HG03521 (cell line): ENCODE data around the gene ARIH2.

Source experiments
- ATAC-seq: cut with Tn5 transposase; IDR thresholded peaks from one replicate; pipeline ENCODE4 v1.9.1; 2021; ENCODE audit warnings: mild to moderate bottlenecking, moderate library complexity; ENCODE audit not compliant: unreplicated experiment

Gene ARIH2

DNA sequence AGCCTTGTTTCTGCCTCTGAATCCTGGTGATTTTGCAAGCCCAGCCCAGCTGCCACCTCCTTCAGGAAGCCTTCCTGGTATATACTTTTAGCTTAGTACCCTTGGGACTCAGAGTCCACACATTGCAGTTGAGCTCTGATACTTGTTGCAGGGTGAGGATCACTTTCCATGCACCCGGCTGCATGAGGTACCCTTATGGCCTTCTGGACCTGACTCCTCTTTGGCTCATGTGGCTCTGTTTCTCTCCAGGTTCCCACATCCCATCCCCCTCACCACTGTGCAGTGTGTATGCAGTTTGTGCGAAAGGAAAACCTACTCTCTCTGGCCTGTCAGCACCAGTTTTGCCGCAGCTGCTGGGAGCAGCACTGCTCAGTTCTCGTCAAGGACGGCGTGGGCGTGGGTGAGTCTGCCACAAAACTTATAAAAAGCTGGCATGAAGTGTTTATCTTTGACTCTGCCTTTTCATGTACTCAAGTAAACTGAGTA, 48.3 kb downstream of the ARIH2 start:
- no peak for ATAC-seq

DNA sequence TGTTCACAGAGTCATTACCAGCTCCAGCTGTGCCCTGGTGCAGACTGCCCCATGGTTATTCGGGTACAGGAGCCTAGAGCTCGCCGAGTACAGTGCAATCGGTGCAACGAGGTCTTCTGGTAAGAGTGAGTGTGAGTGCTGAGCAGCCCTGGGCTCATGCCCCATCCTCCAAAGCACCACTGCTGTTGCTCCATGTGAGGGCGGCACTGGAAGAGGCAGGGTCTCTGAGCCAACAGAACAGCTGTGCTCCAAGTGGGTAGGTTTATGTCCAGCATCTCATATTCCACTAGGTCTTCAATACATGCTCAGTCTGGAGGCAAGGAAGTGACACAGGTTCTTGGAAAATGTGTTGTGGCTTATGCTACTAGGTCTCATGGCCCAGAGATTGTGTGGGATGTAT, 51.9 kb downstream of the ARIH2 start:
- no peak for ATAC-seq

DNA sequence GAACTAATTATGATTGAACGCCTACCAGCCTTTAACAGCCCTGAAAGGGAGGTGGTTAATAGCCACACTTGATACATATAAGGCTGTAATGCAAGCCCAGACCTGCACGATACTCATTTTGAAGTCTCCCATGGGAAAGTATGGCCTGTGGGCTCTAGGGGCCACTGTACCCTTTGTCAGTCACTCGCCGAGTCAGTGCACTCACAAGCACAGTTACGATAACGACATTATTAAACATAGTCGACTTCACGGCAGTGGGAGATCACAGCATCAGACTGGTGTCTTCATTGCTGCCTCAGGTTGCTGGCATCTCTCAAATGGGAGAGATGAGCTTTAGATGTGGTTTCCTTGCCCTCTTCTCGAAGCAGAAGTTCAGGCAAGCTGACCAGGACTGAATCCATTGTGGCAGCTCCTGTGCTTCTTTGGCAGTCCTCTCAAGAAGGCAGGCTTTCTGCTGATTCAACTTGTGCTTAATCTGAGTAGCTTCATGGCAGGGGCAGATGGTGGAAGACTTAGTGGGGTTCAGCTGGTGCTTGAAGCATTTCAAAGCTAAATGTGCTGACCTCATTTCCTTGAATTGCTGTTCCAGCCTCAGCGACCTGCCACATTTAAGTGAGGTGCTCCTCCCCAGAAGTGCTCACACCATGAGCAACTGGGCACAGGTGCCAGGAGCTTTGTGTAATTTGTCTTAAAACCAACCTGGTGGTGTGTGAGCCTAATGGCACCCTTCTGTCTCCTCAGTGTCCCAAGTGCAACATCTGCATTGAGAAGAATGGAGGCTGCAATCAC, 55.6 kb downstream of the ARIH2 start:
- ATAC-seq: no peak

DNA sequence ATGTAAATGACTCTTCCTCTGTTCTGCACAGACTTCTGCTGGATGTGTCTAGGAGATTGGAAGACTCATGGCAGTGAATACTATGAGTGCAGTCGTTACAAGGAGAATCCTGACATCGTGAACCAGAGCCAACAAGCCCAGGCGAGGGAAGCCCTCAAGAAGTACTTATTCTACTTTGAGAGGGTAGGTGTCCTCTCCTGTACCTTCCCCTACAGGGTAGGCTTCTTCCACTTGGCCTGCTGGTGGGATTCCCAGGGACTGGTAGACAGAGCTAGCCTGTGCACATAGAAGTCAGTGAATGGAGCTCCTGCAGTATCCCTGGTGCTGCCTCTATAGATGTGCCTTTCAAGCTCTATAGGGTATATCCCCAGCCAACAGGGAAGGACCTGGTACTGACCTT, 60.8 kb downstream of the ARIH2 start:
- ATAC-seq: no peak

DNA sequence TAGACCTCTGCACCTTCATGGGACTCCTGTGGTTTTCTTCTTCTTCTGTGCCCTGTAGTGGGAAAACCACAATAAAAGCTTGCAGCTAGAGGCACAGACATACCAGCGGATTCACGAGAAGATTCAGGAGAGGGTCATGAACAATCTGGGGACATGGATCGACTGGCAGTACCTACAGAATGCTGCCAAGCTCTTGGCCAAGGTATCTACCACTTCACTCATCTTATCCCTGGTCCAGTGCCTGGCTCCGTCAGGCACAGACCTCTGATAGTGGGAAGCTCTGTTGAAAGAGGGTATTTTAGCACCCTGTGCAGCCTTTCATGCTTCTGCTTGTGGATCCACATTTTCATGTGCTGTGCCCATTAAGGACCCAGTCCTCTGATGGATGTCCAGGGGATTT, 61.7 kb downstream of the ARIH2 start:
- no peak for ATAC-seq

DNA sequence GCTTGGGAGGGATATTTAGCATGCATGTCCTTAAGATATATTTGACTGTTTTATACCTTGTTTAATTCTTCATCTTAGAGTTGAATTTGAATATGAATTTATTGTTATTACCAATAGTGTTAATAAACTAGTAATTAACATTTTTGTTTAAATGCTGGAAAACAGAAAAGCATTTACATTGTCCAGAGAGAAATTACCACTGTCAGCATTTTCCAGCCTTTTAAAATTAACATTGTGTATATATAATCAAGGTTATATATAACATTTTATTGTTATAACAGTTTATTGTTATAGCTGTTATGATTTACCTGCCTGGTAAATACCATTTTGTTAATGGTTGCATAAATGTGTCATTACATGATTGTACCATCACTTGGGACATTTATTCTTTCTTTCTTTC, 63.4 kb downstream of the ARIH2 start:
- no peak for ATAC-seq

DNA sequence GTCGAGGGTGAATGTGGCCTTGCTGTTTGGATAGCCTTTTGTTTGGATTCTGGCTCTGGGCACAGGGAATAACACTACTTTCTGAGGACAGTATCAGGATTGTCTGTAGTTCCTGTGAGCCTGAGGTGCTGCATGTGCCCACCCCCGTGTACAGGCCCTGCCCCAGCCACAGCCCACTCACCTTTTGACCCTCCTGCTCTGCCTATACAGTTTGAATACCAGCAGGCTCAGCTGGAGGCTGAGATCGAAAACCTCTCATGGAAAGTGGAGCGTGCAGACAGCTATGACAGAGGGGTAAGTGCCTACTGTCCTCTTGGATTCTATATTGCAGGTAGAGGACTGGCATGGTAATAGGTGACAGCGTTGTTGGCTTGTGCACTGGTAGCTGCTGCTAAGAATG, 64.0 kb downstream of the ARIH2 start:
- no peak for ATAC-seq

DNA sequence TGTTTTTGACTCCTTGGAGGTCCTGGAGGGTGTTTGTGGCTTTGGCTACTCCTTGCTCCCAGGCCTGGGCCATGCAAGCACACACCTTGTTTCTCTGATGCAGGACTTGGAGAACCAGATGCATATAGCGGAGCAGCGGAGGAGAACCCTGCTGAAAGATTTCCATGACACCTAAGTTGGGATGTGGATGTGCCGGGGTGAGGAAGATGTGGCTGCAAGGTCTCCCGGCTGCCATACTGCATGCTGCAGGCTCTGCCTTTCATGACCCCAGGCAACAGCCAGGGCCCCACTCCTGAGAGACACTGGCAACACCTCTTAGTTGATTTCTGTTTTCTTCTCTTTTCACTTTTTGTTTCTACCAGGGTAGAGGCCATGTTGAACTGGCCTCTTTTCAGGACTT, 64.5 kb downstream of the ARIH2 start:
- ATAC-seq: no peak

DNA sequence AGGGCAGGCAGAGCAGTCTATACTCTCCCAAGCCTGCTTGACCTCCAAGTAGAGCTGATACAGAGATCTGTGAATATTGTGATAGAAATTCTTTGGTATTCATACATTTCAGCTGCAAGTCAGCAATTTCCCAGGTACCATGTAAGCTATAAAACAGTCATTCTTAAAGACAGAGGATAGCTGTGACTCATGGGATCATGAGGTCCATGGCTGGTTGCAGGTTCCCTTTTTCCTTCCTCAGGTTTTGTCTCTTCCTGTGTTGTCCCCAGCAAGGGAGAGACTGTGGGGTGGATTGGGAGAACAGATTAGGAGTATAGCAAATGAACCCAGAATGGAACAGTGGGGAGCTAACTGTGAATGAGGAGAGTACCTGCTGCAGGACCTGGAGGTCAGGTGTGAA, 66.0 kb downstream of the ARIH2 start:
- ATAC-seq: no peak

DNA sequence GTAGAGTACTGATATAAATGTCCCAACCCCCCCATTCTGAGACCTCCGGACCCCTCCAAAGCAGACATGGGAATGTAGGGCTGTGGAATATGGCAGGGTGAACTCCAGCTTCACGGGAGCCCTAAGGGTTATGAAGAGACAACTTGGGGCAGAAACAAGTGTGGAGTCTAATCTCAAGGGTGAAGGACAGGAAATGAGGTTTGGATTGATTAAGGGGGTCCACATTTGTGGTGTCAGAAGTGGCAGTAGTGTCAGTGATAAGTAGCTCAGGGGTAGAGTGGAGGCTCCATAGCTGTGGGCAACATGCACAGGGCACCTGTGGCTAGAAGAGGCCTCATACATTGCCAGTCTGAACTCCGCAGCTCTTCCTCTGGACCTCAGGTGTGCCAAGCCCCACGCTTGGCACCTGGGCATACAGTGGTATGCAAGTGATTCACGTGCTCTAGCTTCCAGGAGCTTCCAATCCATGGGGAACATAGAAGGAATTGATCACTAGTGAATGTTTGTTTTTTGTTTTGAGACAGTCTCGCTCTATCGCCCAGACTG, 67.3 kb downstream of the ARIH2 start:
- no peak for ATAC-seq

DNA sequence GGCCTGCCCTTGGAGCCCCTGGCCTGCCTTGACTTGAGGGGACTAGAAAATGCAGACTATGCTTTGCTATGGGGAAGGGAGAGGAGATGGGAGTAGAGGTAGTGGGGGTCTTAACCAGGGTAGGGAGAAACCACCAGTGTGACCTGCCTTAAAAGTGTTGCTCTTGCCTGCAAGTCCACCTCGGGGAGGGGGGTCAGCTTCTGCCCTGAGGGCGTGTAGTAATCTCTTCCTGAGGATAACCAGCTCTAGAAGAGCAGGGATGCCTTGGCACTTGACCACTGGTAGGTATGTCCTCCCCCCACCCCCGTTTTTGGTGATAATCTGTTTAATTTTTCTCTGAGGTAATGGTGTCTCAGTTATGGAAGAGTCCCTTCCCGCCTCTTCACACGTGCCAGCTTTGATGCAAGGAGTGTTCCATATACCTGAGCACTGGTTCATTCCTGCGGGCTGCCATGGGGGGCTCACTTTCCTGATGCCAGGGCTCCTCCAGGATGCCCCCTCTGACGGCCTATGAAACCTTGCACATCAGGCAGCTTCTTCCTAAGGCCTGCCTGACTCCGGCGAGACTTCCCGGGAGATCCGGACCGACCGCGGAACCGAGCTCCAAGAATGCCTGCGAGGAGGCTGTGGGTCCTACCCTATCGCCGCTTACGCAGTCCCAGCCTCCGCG, 70.6 kb downstream of the ARIH2 start:
- ATAC-seq: no peak

DNA sequence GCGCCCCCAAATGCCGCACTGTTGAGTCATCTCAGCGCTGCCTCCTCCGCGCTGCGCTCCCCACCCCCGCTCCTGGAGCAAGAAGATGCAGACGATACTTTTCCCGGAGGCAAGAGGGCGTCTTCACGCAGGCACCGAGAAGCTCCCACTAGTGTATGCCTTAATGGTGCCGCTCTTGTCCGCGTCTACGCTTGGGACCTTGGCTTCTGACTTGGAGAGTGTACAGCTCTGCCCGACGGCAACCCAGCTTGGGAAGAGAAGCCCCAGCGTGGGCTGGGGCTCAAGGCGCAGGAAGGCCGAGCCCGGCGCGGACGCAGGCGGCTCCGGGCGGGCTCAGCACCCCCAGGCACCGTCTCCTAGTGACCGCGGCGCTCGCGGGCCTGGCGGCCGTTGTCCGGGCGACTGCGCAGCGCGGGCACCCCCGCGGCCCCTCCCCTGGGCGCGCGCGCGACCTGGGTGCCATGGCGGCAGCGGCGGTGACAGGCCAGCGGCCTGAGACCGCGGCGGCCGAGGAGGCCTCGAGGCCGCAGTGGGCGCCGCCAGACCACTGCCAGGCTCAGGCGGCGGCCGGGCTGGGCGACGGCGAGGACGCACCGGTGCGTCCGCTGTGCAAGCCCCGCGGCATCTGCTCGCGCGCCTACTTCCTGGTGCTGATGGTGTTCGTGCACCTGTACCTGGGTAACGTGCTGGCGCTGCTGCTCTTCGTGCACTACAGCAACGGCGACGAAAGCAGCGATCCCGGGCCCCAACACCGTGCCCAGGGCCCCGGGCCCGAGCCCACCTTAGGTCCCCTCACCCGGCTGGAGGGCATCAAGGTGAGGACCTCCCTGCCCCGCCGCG, 71.4 kb downstream of the ARIH2 start, which contains the start of gene P4HTM:
Gene P4HTM (plus strand): TSS at position 446 of the 840 bp plus-strand sequence. CDS start 16 bp downstream, at position 462.
- ATAC-seq: peak; percentile 43

DNA sequence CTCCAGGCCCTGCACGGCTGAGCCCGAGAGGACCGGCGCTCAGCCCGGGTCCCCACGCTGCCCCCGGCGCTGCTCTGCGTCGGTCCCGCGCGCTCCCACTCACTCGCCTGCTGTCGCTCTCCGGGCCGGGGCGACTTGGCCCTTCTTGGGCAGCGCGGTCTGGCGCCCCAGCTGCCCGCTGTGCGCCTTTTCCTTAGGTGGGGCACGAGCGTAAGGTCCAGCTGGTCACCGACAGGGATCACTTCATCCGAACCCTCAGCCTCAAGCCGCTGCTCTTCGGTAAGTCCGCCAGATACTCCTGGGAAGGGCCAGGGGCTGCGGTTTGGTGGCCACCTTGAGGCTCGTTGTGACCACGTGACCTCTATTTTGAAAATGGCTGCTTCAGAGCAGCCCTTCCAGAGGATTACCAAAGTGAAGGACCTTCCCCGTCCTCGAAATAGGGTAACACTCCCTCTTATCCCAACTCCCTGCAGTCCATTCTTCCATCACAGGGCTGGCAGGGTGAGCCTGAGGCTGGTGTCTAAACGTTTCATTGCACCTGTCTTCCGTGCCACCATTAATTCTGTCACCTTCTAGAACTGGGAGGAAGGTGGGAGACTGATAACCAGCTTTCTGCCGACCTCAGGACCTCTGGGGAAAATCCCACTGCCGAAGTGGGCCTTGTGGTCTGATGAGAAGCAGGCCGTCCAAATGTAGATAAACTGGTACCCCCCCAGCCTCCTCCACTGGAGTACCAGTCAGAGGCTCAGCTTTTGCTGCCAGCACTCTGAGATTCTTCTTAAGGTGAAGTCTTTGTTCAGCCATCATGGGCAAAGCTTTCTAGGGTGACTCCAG, 72.2 kb downstream of the ARIH2 start:
- ATAC-seq: peak; percentile 11

DNA sequence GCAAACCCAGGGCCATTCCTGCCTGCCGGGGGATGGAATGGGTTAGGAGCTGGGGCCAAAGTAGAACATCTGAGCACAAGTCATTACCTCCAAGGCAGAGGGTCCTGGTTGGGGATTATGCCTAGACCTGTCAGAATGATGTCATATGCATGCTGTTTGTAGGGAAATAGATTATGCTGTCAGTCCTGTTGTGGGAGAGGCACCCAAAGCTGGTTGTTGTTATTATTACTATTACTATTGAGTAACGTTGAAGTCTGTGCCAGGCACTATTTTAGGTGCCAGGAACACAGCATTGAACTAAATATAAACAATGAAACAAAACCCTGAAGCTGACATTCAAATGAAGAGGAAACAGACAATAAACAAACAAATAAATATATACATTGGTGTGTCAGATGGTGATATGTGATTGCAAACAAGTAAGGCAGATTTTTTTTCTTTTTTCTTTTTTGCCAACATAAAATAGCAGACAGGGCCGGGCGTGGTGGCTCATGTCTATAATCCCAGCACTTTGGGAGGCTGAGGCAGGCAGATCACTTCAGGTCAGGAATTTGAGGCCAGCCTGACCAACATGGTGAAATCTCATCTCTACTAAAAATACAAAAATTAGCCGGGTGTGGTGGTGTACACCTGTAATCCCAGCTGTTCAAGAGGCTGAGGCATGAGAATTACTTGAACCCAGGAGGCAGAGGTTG, 73.4 kb downstream of the ARIH2 start:
- no peak for ATAC-seq

DNA sequence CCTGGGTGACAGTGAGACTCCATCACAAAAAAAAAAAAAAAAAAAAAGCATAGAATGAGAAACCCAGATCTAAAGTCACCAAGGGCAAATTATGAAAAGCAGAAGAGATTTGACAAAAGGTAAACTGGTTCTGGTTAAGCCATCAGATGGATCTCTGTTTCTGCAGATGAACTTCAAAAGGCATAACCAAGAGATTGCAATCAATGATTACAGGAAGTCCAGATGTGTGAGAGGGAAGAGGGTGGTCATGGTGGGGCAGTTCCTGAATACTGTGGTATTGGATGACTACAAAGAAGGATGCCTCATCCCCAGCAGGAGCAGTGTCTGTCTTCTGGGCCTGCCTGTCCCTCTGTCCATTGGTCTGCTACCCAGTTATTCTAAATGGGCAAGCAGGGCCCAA, 75.2 kb downstream of the ARIH2 start:
- no peak for ATAC-seq

DNA sequence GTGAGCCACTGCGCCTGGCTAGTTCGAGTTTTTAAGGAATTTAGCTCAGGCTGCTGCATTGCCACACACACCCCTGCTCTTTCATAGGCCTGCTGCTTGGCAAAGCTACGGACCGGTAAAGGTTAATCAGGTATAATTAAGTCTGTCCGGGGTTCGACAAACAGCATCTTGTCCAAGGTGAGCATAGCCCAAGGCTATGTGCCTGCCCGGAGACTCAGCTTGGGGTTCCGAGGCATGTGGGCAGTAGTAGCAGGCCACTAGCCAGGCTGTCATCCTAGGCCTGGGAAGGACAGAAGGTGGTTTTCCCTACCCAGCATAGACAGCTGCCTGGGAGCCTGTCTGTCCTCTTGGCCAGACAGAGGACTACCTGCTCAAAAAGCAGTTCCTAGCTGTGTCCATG, 78.0 kb downstream of the ARIH2 start:
- ATAC-seq: no peak

DNA sequence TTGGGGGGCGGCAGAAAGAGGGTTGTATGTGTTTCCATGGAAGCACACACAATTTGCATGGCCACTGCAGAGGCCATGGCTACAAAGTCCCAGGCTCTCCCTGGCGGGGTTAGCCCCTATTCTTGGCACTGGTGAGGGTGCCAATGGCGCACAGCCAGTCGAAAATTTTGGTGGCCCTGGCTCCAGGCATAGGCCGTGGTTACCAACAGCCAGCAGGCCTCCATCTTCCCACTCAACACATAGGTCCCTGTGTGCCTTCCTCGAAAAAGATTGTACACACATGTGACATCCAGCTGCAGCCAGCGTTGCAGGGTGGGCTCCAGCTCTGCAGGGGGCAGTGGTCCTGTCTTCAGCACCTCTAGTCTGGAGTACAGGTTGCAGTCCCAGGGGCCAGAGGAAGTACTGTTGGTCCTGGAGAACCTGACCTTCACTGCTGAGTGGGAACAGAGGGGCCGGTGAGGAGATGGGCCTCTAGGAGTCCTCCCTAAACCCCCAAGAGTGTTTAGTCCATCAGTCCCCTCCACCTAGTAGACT, 78.5 kb downstream of the ARIH2 start:
- no peak for ATAC-seq

DNA sequence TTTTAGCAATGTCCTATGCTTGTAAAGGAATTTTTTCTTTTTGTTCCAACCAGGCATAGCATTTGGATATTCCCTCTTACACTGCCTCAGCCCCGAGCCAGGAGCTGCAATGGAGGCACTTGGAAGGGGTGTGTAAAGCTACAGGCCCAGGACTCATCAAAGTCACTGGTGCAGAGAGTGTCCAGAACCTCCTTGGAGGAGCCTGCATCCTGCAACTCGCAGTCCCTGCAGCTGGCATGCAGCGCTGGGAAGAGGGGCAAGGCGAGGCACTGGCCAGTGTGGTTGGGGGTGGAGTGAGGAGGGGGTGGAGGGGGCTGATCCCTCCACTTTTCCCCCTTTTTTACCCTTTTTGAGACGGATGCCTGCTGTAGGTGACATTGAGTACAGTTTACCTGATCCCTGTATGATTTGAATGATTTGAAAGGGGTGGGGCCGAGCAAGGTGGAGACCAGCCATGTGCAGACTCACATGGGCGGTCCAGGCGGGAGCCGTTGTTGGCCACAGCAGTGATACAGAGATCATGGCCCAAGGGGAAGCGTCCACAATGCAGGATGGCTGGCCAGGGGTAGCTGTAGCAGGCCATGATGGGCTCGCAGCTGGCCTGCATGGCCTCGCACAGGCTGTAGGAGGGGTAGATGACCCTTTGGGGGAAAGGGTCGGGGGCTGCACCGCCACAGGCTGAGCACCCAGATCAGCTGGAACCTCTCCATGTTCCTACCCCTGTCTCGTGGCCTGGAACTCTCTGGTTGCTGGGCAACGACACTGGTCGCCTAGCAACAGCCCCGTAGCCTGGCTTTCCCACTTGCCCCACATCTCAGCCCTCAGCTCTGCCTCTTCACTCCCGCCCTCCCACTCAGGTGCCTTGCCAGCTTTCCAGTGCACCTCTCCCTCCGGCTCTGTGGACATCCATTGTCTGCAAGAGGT, 79.3 kb downstream of the ARIH2 start:
- no peak for ATAC-seq
